ENCODE measurements around the gene STPG2.

- TF ChIP-seq CTCF (IDR thresholded peaks at IDR 0.05) (no peak), POLR2AphosphoS5 (IDR thresholded peaks at IDR 0.05) (no peak), POLR2A (IDR thresholded peaks at IDR 0.05) (no peak), EP300 (IDR thresholded peaks at IDR 0.05) (no peak)
These were observed 136.4 kb downstream of the STPG2 start for GRCh38 chr4:98006814-98007412.
